Neural cell (in vitro differentiated cells): ENCODE results near the gene ADGRE3. TPM values are rescaled to one million over a fixed set of nuclear protein-coding genes. Genes with fewer than 3 reads are reported as not detected.
"Not testable (repeated sequence)": the region's sequence is repeated elsewhere in the genome, so short reads cannot be mapped to it uniquely, and the experiment has no call there.

Experiments
- H2AFZ ChIP-seq: fragments of 200-600, 300-800 bp; sonication (generic), shearing (Covaris generic); 2 replicates; pipeline ENCODE4 v1.6.0; 2014; ENCODE audit warnings: low read depth, mild to moderate bottlenecking, antibody characterized with exemption, low read length, moderate library complexity
- H3F3A ChIP-seq: fragments of 200-600 bp; shearing (Covaris generic); 2 replicates; pipeline ENCODE4 v1.6.1; 2016; ENCODE audit warnings: mild to moderate bottlenecking, moderate library complexity, mixed read lengths, antibody characterized with exemption, low read length; ENCODE audit not compliant: insufficient read depth, poor library complexity, severe bottlenecking
- H3K27ac ChIP-seq: fragments of 200-600, 300-800 bp; sonication (generic), shearing (Covaris generic); 2 replicates; pipeline ENCODE4 v1.5.1; 2014; ENCODE audit warnings: mild to moderate bottlenecking, low read length, moderate library complexity
- H3K27me3 ChIP-seq: fragments of 300-800, 200-600 bp; sonication (generic), shearing (Covaris generic); 2 replicates; pipeline ENCODE4 v1.6.0; 2014; ENCODE audit warnings: mild to moderate bottlenecking, low read depth, low read length, moderate library complexity; ENCODE audit not compliant: insufficient read depth
- H3K36me3 ChIP-seq: fragments of 300-800, 200-600 bp; sonication (generic), shearing (Covaris generic); 2 replicates; pipeline ENCODE4 v1.5.1; 2014; ENCODE audit warnings: mild to moderate bottlenecking, antibody characterized with exemption, low read length, moderate library complexity; ENCODE audit not compliant: insufficient read depth
- H3K4me2 ChIP-seq: fragments of 300-800, 200-600 bp; sonication (generic), shearing (Covaris generic); 2 replicates; pipeline ENCODE4 v1.6.0; 2014; ENCODE audit warnings: mild to moderate bottlenecking, low read length
- H3K4me3 ChIP-seq: fragments of 300-800, 200-600 bp; sonication (generic), shearing (Covaris generic); 2 replicates; pipeline ENCODE4 v1.5.1; 2014; ENCODE audit warnings: mild to moderate bottlenecking, low read length, moderate library complexity
- H3K79me2 ChIP-seq: fragments of 200-600 bp; shearing (Covaris generic); replicated peaks from 2 replicates; pipeline ENCODE4 v1.6.0; 2014; ENCODE audit warnings: mild to moderate bottlenecking, low read length, moderate library complexity; ENCODE audit not compliant: insufficient read depth
- H3K9ac ChIP-seq: fragments of 300-800, 200-600 bp; sonication (generic), shearing (Covaris generic); 2 replicates; pipeline ENCODE4 v1.6.1; 2016; ENCODE audit warnings: mild to moderate bottlenecking, low read length, mixed read lengths
- H3K9me2 ChIP-seq: fragments of 200-600 bp; shearing (Covaris generic); 2 replicates; pipeline ENCODE4 v1.6.1; 2016; ENCODE audit warnings: mild to moderate bottlenecking, low read length, mixed read lengths; ENCODE audit not compliant: insufficient read depth
- H3K9me3 ChIP-seq: fragments of 200-600, 300-800 bp; sonication (generic), shearing (Covaris generic); 2 replicates; pipeline ENCODE4 v1.6.1; 2016; ENCODE audit warnings: mild to moderate bottlenecking, mixed run types, low read length, moderate library complexity, mixed read lengths
- H4K20me1 ChIP-seq: fragments of 200-600 bp; shearing (Covaris generic); 2 replicates; pipeline ENCODE4 v1.6.1; 2016; ENCODE audit warnings: mild to moderate bottlenecking, mixed run types; ENCODE audit not compliant: insufficient read depth
- EP300 ChIP-seq: fragments of 450-650 bp; conservative IDR thresholded peaks from 2 replicates; pipeline ENCODE4 v1.6.1; 2014; ENCODE audit warnings: antibody characterized with exemption, mild to moderate bottlenecking, moderate library complexity; ENCODE audit not compliant: poor library complexity, severe bottlenecking
- EZH2 ChIP-seq: fragments of 200-600, 300-800 bp; shearing (Covaris generic), sonication (generic); IDR thresholded peaks from 2 replicates; pipeline ENCODE4 v1.6.1; 2014; ENCODE audit warnings: antibody characterized with exemption, low read length, borderline replicate concordance, mild to moderate bottlenecking; ENCODE audit not compliant: insufficient read depth, poor library complexity, severe bottlenecking
- MXI1 ChIP-seq: fragments of 450-650 bp; conservative IDR thresholded peaks from 2 replicates; pipeline ENCODE4 v1.6.1; 2014; ENCODE audit warnings: antibody characterized with exemption, mild to moderate bottlenecking; ENCODE audit not compliant: poor library complexity, severe bottlenecking
- POLR2AphosphoS5 ChIP-seq: IDR thresholded peaks from 2 replicates; pipeline ENCODE4 v1.6.1; 2012
- RAD21 ChIP-seq: fragments of 450-650 bp; conservative IDR thresholded peaks from 2 replicates; pipeline ENCODE4 v1.6.1; 2014; ENCODE audit warnings: antibody characterized with exemption, mild to moderate bottlenecking, moderate library complexity
- SMC3 ChIP-seq: fragments of 450-650 bp; conservative IDR thresholded peaks from 2 replicates; pipeline ENCODE4 v1.6.1; 2014; ENCODE audit warnings: antibody characterized with exemption, mild to moderate bottlenecking, moderate library complexity; ENCODE audit not compliant: poor library complexity
- TAF1 ChIP-seq: IDR thresholded peaks from 2 replicates; pipeline ENCODE4 v1.6.1; 2012; ENCODE audit warnings: low read depth
- polyA plus RNA-seq: library from polyadenylated mRNA; depleted of rRNA; stranded (reverse); fragments of >200 nt; gene quantifications from 2 replicates; pipeline ENCODE4 v1.2.3, GENCODE V29; 2014
- TF ChIP-seq, protein P1 (sequence below): fragments of 450-650 bp; IDR thresholded peaks from 2 replicates; pipeline ENCODE4 v1.5.1; 2014; ENCODE audit warnings: antibody characterized with exemption, mild to moderate bottlenecking, moderate library complexity; ENCODE audit not compliant: poor library complexity, severe bottlenecking
- TF ChIP-seq, protein P2 (sequence below): IDR thresholded peaks from 2 replicates; pipeline ENCODE4 v1.6.1; 2012; ENCODE audit warnings: borderline replicate concordance

ADGRE3 gene
- polyA plus RNA-seq, 1 donor from 2014 or later = not detected

DNA sequence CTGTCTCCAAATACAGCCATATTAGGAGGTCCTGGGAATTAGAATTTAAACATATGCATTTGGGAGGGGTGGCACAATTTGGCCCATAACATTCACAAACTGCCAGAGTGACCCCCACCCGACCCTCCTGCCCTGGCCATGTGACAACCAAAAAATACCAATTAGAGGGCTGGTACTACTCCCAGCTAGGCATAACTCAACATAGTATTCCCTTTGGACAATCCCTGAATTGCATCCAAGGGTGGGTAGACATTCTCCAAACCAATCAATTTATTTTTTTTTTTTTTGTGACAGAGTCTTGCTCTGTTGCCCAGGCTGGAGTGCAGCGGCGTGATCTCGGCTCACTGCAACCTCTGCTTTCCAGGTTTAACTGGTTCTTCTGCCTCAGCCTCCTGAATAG is 62.0 kb downstream of the ADGRE3 start:
- Histone ChIP-seq H3K27me3 (no peaks in the 10 kb centered on the region), H4K20me1 (no peaks in the 10 kb centered on the region), H3F3A (no peaks in the 10 kb centered on the region), H3K36me3 (no peaks in the 10 kb centered on the region), H3K4me3 (no peak overlapping the region), H3K27ac (no peak overlapping the region), H3K9me2 (no peaks in the 10 kb centered on the region), H3K4me2 (no peak overlapping the region), H3K9me3 (no peaks in the 10 kb centered on the region), H2AFZ (no peak overlapping the region), H3K79me2 (no peaks in the 10 kb centered on the region), H3K9ac (no peak overlapping the region)
- TF ChIP-seq EP300 (no peak), RAD21 (no peak)
- TF ChIP-seq, protein P1, sequence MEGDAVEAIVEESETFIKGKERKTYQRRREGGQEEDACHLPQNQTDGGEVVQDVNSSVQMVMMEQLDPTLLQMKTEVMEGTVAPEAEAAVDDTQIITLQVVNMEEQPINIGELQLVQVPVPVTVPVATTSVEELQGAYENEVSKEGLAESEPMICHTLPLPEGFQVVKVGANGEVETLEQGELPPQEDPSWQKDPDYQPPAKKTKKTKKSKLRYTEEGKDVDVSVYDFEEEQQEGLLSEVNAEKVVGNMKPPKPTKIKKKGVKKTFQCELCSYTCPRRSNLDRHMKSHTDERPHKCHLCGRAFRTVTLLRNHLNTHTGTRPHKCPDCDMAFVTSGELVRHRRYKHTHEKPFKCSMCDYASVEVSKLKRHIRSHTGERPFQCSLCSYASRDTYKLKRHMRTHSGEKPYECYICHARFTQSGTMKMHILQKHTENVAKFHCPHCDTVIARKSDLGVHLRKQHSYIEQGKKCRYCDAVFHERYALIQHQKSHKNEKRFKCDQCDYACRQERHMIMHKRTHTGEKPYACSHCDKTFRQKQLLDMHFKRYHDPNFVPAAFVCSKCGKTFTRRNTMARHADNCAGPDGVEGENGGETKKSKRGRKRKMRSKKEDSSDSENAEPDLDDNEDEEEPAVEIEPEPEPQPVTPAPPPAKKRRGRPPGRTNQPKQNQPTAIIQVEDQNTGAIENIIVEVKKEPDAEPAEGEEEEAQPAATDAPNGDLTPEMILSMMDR = no peak

DNA sequence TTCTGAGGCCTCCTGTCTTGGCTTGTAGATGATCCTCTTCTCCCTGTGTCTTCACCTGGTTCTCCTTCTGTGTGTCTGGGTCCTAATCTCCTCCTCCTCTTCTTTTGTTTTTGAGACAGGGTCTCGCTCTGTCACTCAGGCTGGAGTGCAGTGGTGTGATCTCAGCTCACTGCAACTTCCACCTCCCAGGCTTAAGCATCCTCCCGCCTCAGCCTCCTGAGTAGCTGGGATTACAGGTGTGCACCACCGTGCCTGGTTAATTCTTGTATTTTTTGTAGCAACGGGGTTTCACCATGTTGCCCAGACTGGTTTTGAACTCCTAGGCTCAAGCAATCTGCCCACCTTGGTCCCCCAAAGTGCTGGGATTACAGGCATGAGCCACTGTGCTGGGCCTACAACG is 62.4 kb downstream of the ADGRE3 start:
- H3K27me3 ChIP-seq, H3K4me3 ChIP-seq, H3F3A ChIP-seq, H3K9me3 ChIP-seq, H3K9me2 ChIP-seq, H3K27ac ChIP-seq, H3K4me2 ChIP-seq, H3K9ac ChIP-seq, H3K79me2 ChIP-seq, H2AFZ ChIP-seq, H3K36me3 ChIP-seq, H4K20me1 ChIP-seq: not testable (repeated sequence)

DNA sequence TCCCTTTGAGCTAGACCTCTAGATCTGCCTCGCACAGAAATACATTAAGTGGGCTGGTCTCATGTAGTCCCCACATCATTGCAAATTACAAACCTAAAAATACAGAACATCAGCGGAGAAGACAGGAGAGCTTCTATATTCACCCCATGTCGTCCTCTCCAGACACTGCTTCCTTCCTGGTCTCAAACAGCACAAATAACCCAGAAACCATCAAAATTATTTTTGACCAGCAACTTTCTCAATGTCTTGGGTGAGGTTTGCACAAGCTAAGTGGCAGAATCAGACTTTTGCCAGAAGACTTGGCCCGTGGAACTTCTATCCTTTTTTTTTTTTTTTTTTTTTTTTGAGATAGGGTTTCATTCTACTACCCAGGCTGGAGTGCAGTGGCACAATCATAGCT is 63.6 kb downstream of the ADGRE3 start:
- no peak for TF ChIP-seq EZH2
- TF ChIP-seq POLR2AphosphoS5 = no peak
- TF ChIP-seq, protein P1 = no peak
- TF ChIP-seq EP300 = no peak
- TF ChIP-seq, protein P2, sequence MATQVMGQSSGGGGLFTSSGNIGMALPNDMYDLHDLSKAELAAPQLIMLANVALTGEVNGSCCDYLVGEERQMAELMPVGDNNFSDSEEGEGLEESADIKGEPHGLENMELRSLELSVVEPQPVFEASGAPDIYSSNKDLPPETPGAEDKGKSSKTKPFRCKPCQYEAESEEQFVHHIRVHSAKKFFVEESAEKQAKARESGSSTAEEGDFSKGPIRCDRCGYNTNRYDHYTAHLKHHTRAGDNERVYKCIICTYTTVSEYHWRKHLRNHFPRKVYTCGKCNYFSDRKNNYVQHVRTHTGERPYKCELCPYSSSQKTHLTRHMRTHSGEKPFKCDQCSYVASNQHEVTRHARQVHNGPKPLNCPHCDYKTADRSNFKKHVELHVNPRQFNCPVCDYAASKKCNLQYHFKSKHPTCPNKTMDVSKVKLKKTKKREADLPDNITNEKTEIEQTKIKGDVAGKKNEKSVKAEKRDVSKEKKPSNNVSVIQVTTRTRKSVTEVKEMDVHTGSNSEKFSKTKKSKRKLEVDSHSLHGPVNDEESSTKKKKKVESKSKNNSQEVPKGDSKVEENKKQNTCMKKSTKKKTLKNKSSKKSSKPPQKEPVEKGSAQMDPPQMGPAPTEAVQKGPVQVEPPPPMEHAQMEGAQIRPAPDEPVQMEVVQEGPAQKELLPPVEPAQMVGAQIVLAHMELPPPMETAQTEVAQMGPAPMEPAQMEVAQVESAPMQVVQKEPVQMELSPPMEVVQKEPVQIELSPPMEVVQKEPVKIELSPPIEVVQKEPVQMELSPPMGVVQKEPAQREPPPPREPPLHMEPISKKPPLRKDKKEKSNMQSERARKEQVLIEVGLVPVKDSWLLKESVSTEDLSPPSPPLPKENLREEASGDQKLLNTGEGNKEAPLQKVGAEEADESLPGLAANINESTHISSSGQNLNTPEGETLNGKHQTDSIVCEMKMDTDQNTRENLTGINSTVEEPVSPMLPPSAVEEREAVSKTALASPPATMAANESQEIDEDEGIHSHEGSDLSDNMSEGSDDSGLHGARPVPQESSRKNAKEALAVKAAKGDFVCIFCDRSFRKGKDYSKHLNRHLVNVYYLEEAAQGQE = no peak
- TF ChIP-seq SMC3 = no peak
- TF ChIP-seq MXI1 = no peak
- TF ChIP-seq TAF1 = no peak
- no peak for TF ChIP-seq RAD21
- Histone ChIP-seq H3K9me2 (no peaks in the 10 kb centered on the region), H3K4me3 (no peak overlapping the region), H3K27ac (no peak overlapping the region), H3K4me2 (no peak overlapping the region), H3K36me3 (no peaks in the 10 kb centered on the region), H3F3A (no peaks in the 10 kb centered on the region), H3K9ac (no peak overlapping the region), H3K79me2 (no peaks in the 10 kb centered on the region), H3K27me3 (no peaks in the 10 kb centered on the region), H4K20me1 (no peaks in the 10 kb centered on the region), H2AFZ (no peak overlapping the region), H3K9me3 (no peaks in the 10 kb centered on the region)
